PC-9 (cell line): Measurements from ENCODE around the gene HCST. TPM values are rescaled to one million over a fixed set of nuclear protein-coding genes. Genes with fewer than 3 reads are reported as not detected.
A peak's percentile ranks its signal among the peaks of the same experiment; 100 is the strongest.

Experiments
- BruUV-seq: library from RNA; stranded (reverse); fragments of 400-500 nt; replicated peaks from 2 replicates; lab custom pipeline; 2021; lab: Mats Ljungman, UMichigan
- CTCF ChIA-PET: fragments of 300-600 bp; sonication (Branson Sonifier 250); formaldehyde crosslinking; loops from one replicate; lab custom pipeline; 2022; ENCODE audit warnings: antibody characterized with exemption; lab: Charles Lee
- POLR2A ChIA-PET: fragments of 300-600 bp; sonication (Branson Sonifier 250); formaldehyde crosslinking; loops from one replicate; lab custom pipeline; 2022; ENCODE audit warnings: antibody characterized with exemption; ENCODE audit not compliant: unreplicated experiment; lab: Charles Lee
- DNase-seq, 2 experiments: peaks; one replicate each; pipeline versions ENCODE4 v3.0.0 to v3.0.0-alpha.2; 2015 to 2022; ENCODE audit warnings: mixed read lengths in 1 of 2
- H2AFZ ChIP-seq: fragments of 200-600 bp; sonication (generic); 2 replicates; pipeline ENCODE4 v1.8.1; 2017; ENCODE audit warnings: antibody characterized with exemption
- H3F3A ChIP-seq: fragments of 200-600 bp; sonication (generic); 2 replicates; pipeline ENCODE4 v1.8.1; 2017; ENCODE audit warnings: antibody characterized with exemption, mild to moderate bottlenecking, low read depth; ENCODE audit not compliant: insufficient read depth
- H3K27ac ChIP-seq: fragments of 200-600 bp; sonication (generic); 2 replicates; pipeline ENCODE4 v1.6.1; 2016; ENCODE audit warnings: mixed run types
- H3K27me3 ChIP-seq: fragments of 200-600 bp; sonication (generic); 2 replicates; pipeline ENCODE4 v1.6.1; 2016; ENCODE audit warnings: low read depth, mixed run types; ENCODE audit not compliant: insufficient read depth
- H3K36me3 ChIP-seq: fragments of 200-600 bp; sonication (generic); 2 replicates; pipeline ENCODE4 v1.6.1; 2016; ENCODE audit warnings: low read depth, mixed run types
- H3K4me1 ChIP-seq: fragments of 200-600 bp; sonication (generic); replicated peaks from 2 replicates; pipeline ENCODE4 v1.6.1; 2016; ENCODE audit warnings: mixed run types; ENCODE audit not compliant: insufficient read depth
- H3K4me2 ChIP-seq: fragments of 200-600 bp; sonication (generic); 2 replicates; pipeline ENCODE4 v1.6.1; 2017; ENCODE audit warnings: mixed run types
- H3K4me3 ChIP-seq: fragments of 200-600 bp; sonication (generic); 2 replicates; pipeline ENCODE4 v1.6.1; 2016; ENCODE audit warnings: mixed run types
- H3K79me2 ChIP-seq: fragments of 200-600 bp; sonication (generic); 2 replicates; pipeline ENCODE4 v1.6.1; 2017; ENCODE audit warnings: low read depth, mixed run types
- H3K9me2 ChIP-seq: fragments of 200-600 bp; sonication (generic); 2 replicates; pipeline ENCODE4 v1.8.1; 2017; ENCODE audit warnings: mild to moderate bottlenecking; ENCODE audit not compliant: insufficient read depth
- H3K9me3 ChIP-seq: fragments of 200-600 bp; sonication (generic); 2 replicates; pipeline ENCODE4 v1.8.1; 2016; ENCODE audit warnings: low read depth; ENCODE audit not compliant: insufficient read depth
- H4K20me1 ChIP-seq: fragments of 200-600 bp; sonication (generic); 2 replicates; pipeline ENCODE4 v1.8.1; 2017; ENCODE audit not compliant: insufficient read depth
- CTCF ChIP-seq: fragments of 200-600 bp; sonication (generic); conservative IDR thresholded peaks from 2 replicates; pipeline ENCODE4 v1.6.1; 2017; ENCODE audit warnings: mixed run types, antibody characterized with exemption, mild to moderate bottlenecking, moderate library complexity
- EZH2 ChIP-seq: fragments of 200-600 bp; sonication (generic); IDR thresholded peaks from 2 replicates; pipeline ENCODE4 v1.8.0; 2017; ENCODE audit warnings: antibody characterized with exemption, low read depth
- intact Hi-C: fragments of 100-400 bp; cut with micrococcal nuclease; formaldehyde crosslinking; loops from one replicate; pipeline ENCODE4 v1.10.0; 2022; ENCODE audit not compliant: unreplicated experiment
- total RNA-seq: library from RNA; stranded (reverse); gene quantifications from 2 replicates; pipeline ENCODE4 v1.2.3, GENCODE V29; 2021

HCST gene
- total RNA-seq, 1 experiment from 2014 or later: 1.8 TPM

DNA sequence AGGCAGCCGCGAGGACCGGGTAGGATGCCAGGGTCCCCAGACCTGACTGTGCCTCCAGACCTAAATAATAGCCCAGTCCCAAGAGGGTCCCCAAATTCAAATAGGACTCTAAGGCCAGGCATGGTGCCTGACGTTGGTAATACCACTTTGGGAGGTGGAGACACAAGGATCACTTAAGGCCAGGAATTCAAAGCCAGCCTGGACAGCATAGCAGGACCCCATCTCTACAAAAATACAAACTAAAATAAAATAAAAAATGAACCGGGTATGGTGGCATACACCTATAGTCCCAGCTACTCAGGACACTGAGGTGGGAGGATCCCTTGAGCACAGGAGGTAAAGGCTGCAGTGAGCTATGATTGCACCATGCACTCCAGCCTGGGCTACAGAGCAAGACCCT, 39.3 kb upstream of the HCST start:
- H3K27ac ChIP-seq: no peak overlapping the region
- no peaks in the 10 kb centered on the region for H3K9me2 ChIP-seq
- peaks cover 90% of the 10 kb centered on the region for H3K27me3 ChIP-seq
- H4K20me1 ChIP-seq: no peaks in the 10 kb centered on the region
- H3K4me1 ChIP-seq: no peaks in the 10 kb centered on the region
- no TSS peak for BruUV-seq
- no peak for DNase-seq
- no peak overlapping the region for H2AFZ ChIP-seq
- intact Hi-C loops: no loop called here
- ChIA-PET POLR2A (no interaction called here), CTCF (no interaction called here)
- TF ChIP-seq CTCF: no peak
- no peak for TF ChIP-seq EZH2
- H3K36me3 ChIP-seq: no peaks in the 10 kb centered on the region
- no peaks in the 10 kb centered on the region for H3K79me2 ChIP-seq
- H3F3A ChIP-seq: no peaks in the 10 kb centered on the region
- no peak overlapping the region for H3K4me2 ChIP-seq
- H3K4me3 ChIP-seq: no peak overlapping the region
- no peaks in the 10 kb centered on the region for H3K9me3 ChIP-seq

DNA sequence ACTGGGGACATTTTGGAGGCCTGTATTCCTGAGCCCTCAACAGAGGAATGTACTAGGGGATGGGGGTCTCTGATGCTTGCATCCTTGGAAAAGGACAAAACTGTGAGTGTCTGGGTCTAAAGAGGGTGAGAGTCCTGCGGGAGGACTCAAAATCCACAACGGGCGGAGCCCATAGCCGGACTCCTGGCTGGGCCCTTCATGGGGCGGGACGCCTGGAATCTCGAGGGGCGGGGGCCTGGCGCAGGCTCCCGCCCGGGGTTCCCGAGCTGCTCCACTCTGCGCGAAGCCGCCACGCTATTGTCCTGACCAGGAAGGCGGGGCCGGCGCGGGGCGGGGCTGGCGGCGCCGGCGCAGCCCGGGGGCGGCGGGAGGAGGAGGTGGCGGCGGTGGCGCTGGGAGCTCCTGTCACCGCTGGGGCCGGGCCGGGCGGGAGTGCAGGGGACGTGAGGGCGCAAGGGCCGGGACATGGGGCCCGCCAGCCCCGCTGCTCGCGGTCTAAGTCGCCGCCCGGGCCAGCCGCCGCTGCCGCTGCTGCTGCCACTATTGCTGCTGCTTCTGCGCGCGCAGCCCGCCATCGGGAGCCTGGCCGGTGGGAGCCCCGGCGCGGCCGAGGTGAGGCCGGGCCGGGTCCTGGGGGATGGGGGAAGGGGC, 34.0 kb upstream of the HCST start, which contains the start of gene APLP1:
Gene APLP1 (plus strand): TSS at position 403 of the 651 bp plus-strand sequence. CDS start 63 bp downstream, at position 466.
- Histone ChIP-seq H3K4me2 (peak within 1 kb of the TSS; percentile 55; the same call in 1 of the 2 replicates), H3K36me3 (no peaks in the 10 kb centered on the region), H3K27ac (no peak within 1 kb of the TSS), H3K27me3 (peaks cover 61% of the 10 kb centered on the region), H3F3A (no peaks in the 10 kb centered on the region), H4K20me1 (no peaks in the 10 kb centered on the region), H3K79me2 (no peaks in the 10 kb centered on the region), H2AFZ (no peak within 1 kb of the TSS), H3K4me1 (no peaks in the 10 kb centered on the region), H3K9me2 (no peaks in the 10 kb centered on the region), H3K4me3 (peak within 1 kb of the TSS; percentile 35; the same call in 1 of the 2 replicates), H3K9me3 (no peaks in the 10 kb centered on the region)
- POLR2A ChIA-PET: interaction anchor here (0.7 to 0.8 kb wide), 2 partner anchors 140 to 261 kb away, joined by 3 to 15 read pairs; partner anchors contain the start of gene SYNE4
- CTCF ChIA-PET: no interaction called here
- BruUV-seq: no TSS peak
- TF ChIP-seq CTCF: no peak
- 0 out of 2 replicates have a peak, but pooled peaks have one; percentile 90 for TF ChIP-seq EZH2
- DNase-seq: peak in 1 of 2 experiments; percentile 69
- intact Hi-C loops: no loop called here

DNA sequence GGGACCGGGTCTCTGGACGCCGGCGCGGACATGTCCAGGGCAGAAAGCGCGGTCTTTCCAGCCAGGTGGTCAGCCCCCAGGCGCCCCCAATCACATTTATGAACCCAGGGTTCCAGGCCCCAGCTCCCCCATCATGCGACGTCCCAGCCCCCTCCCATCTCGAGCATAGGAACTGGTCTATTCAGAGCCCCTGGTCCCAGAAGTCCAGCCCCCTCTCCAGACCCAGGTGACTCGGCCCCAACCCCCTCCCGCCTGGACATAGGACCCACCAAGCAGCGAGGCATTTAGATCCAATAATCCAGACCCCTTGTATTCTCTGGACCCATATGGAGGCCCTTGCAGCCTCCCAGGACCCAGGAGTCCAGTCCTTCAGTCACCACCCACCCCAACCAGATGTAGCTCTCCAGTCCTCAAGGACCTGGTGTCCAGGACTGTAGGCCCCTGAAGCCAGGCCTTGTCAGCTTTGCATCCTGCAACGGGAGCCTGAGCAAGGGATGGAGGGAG, 33.5 kb upstream of the HCST start:
- intact Hi-C loops: no loop called here
- H3K36me3 ChIP-seq: no peaks in the 10 kb centered on the region
- no peak for DNase-seq
- no peak for TF ChIP-seq CTCF
- TF ChIP-seq EZH2: no peak
- no peaks in the 10 kb centered on the region for H3K9me2 ChIP-seq
- peak overlapping the region; percentile 35; the same call in 1 of the 2 replicates for H3K4me3 ChIP-seq
- H3K4me1 ChIP-seq: no peaks in the 10 kb centered on the region
- H4K20me1 ChIP-seq: no peaks in the 10 kb centered on the region
- H2AFZ ChIP-seq: no peak overlapping the region
- H3K4me2 ChIP-seq: peak overlapping the region; percentile 55; the same call in 1 of the 2 replicates
- POLR2A ChIA-PET: interaction anchor here (0.8 kb wide), 1 partner anchor 139 kb away, joined by 15 read pairs; the partner anchor contains the start of gene SYNE4
- no peaks in the 10 kb centered on the region for H3K9me3 ChIP-seq
- no peaks in the 10 kb centered on the region for H3K79me2 ChIP-seq
- CTCF ChIA-PET: no interaction called here
- no peak overlapping the region for H3K27ac ChIP-seq
- BruUV-seq: no TSS peak
- no peaks in the 10 kb centered on the region for H3F3A ChIP-seq
- H3K27me3 ChIP-seq: peaks cover 55% of the 10 kb centered on the region
